Panc1 (cell line): ENCODE measurements around the gene DMRTA1. TPM values are rescaled to one million over a fixed set of nuclear protein-coding genes. Genes with fewer than 3 reads are reported as not detected.

Source experiments
- ATAC-seq: fragments of 200-7000 bp; cut with Tn5 transposase; 2 replicates; pipeline ENCODE4 v1.9.1; 2020; ENCODE audit warnings: mild to moderate bottlenecking, moderate library complexity
- BruUV-seq: library from RNA; stranded (reverse); fragments of 400-500 nt; replicated peaks from 2 replicates; lab custom pipeline; 2021; lab: Mats Ljungman, UMichigan
- CTCF ChIA-PET: fragments of 300-600 bp; sonication (Branson Sonifier 250); formaldehyde crosslinking; loops from one replicate; lab custom pipeline; 2022; ENCODE audit warnings: antibody characterized with exemption; lab: Charles Lee
- POLR2A ChIA-PET: fragments of 300-600 bp; sonication (Branson Sonifier 250); formaldehyde crosslinking; loops from one replicate; lab custom pipeline; 2022; ENCODE audit warnings: antibody characterized with exemption; lab: Charles Lee
- DNase-seq: peaks from one replicate; pipeline ENCODE4 v3.0.0-alpha.2; 2010; ENCODE audit warnings: low read depth, low spot score
- H3K27ac ChIP-seq: 2 replicates; pipeline ENCODE4 v1.5.1; 2011; ENCODE audit warnings: mild to moderate bottlenecking, low read length, inconsistent platforms
- H3K27me3 ChIP-seq: fragments of 200-500 bp; sonication (Bioruptor generic); 2 replicates; pipeline ENCODE4 v1.6.0; 2014; ENCODE audit warnings: low read length, inconsistent platforms; ENCODE audit not compliant: control insufficient read depth, insufficient read depth
- H3K36me3 ChIP-seq: fragments of 200-500 bp; sonication (Bioruptor generic); 2 replicates; pipeline ENCODE4 v1.5.1; 2014; ENCODE audit warnings: inconsistent platforms, mild to moderate bottlenecking, low read length, moderate library complexity; ENCODE audit not compliant: control insufficient read depth, insufficient read depth
- H3K4me1 ChIP-seq: 2 replicates; pipeline ENCODE4 v1.5.1; 2011; ENCODE audit warnings: inconsistent platforms, mild to moderate bottlenecking, low read length, moderate library complexity; ENCODE audit not compliant: control insufficient read depth, insufficient read depth
- H3K4me3 ChIP-seq, 2 experiments: 2 replicates each; pipeline ENCODE4 v1.5.1; 2011 to 2012; ENCODE audit warnings: low read depth in 2 of 2, low read length in 2 of 2, mild to moderate bottlenecking in 2 of 2, inconsistent platforms in 1 of 2, moderate library complexity in 1 of 2
- H3K9me3 ChIP-seq: fragments of 200-500 bp; sonication (Bioruptor generic); 2 replicates; pipeline ENCODE4 v1.5.1; 2014; ENCODE audit warnings: low read depth, mild to moderate bottlenecking, inconsistent platforms, low read length, moderate library complexity; ENCODE audit not compliant: control insufficient read depth, insufficient read depth
- CTCF ChIP-seq: fragments of 450-650 bp; IDR thresholded peaks from 2 replicates; pipeline ENCODE4 v1.5.1; 2017; ENCODE audit warnings: mild to moderate bottlenecking
- POLR2AphosphoS5 ChIP-seq: IDR thresholded peaks from 2 replicates; pipeline ENCODE4 v1.6.1; 2012; ENCODE audit warnings: mild to moderate bottlenecking, low read depth, low read length, moderate library complexity
- REST ChIP-seq, 2 experiments: IDR thresholded peaks; 2 replicates each; pipeline ENCODE4 v1.6.1; 2011 to 2012; ENCODE audit warnings: low read depth in 2 of 2, control low read depth in 1 of 2, low read length in 1 of 2, mild to moderate bottlenecking in 1 of 2, moderate library complexity in 1 of 2; ENCODE audit not compliant: insufficient read depth in 1 of 2
- SIN3A ChIP-seq: IDR thresholded peaks from 2 replicates; pipeline ENCODE4 v1.6.1; 2012; ENCODE audit warnings: low read depth, mild to moderate bottlenecking, low read length, moderate library complexity, borderline replicate concordance; ENCODE audit not compliant: insufficient read depth
- TCF7L2 ChIP-seq: IDR thresholded peaks from 2 replicates; pipeline ENCODE4 v1.6.1; 2011; ENCODE audit warnings: mild to moderate bottlenecking, low read depth, low read length, inconsistent platforms
- in situ Hi-C: cut with HindIII; loops from 2 replicates; pipeline ENCODE4 v1.10.0; 2016; ENCODE audit warnings: low sequenced_read_pairs, low pct_unique_long_range_greater_than_20kb
- intact Hi-C: fragments of 100-400 bp; cut with micrococcal nuclease; formaldehyde crosslinking; loops from one replicate; pipeline ENCODE4 v1.10.0; 2022; ENCODE audit not compliant: unreplicated experiment
- total RNA-seq: library from RNA; stranded (reverse); gene quantifications from one replicate; pipeline ENCODE4 v1.2.1, GENCODE V29; 2021; ENCODE audit not compliant: unreplicated experiment

DMRTA1 gene
- total RNA-seq, 1 experiment from 2014 or later, result 1.8 TPM

GRCh38 chr9:22455181-22455580 lies 8.6 kb downstream of the DMRTA1 start:
- Histone ChIP-seq H3K27me3 (no peaks in the 10 kb centered on the region), H3K4me3 (no peak overlapping the region), H3K36me3 (no peaks in the 10 kb centered on the region; the same call in 1 of the 2 replicates), H3K27ac (no peak overlapping the region), H3K4me1 (no peaks in the 10 kb centered on the region), H3K9me3 (no peaks in the 10 kb centered on the region)
- no peak for ATAC-seq
- ChIA-PET POLR2A (no interaction called here), CTCF (no interaction called here)
- TF ChIP-seq SIN3A (no peak), REST (IDR thresholded peaks at IDR 0.05; ENCODE audit: insufficient read depth in 1 of 2, low read depth in 2 of 2, low read length in 1 of 2) (no peak)
- intact Hi-C loops (no loop called here), in situ Hi-C loops (no loop called here)
- no peak for DNase-seq
- no TSS peak for BruUV-seq

- POLR2A ChIA-PET, result no interaction called here
- TF ChIP-seq TCF7L2 (no peak), POLR2AphosphoS5 (no peak), SIN3A (no peak), REST (IDR thresholded peaks at IDR 0.05; ENCODE audit: insufficient read depth in 1 of 2, low read depth in 2 of 2, low read length in 1 of 2) (no peak), CTCF (no peak)
- Histone ChIP-seq H3K36me3 (no peaks in the 10 kb centered on the region; the same call in 1 of the 2 replicates), H3K27me3 (no peaks in the 10 kb centered on the region), H3K27ac (no peak overlapping the region), H3K9me3 (no peaks in the 10 kb centered on the region), H3K4me3 (no peak overlapping the region), H3K4me1 (no peaks in the 10 kb centered on the region)
- DNase-seq (no peak), ATAC-seq (no peak)
- intact Hi-C loops, result no loop called here
- CTCF ChIA-PET, result no interaction called here
- in situ Hi-C loops, result no loop called here
- no TSS peak for BruUV-seq
Measured at GRCh38 chr9:22457448-22457847, 10.8 kb downstream of the DMRTA1 start.
